HepG2 (cell line): ENCODE results near the gene CLEC2D. TPM values are rescaled to one million over a fixed set of nuclear protein-coding genes. Genes with fewer than 3 reads are reported as not detected.

Experiments used
- ATAC-seq: fragments of 200-7000 bp; cut with Tn5 transposase; 3 replicates; pipeline ENCODE4 v1.9.1; 2020; ENCODE audit warnings: mild to moderate bottlenecking, moderate library complexity
- BruUV-seq: library from RNA; stranded (reverse); fragments of 400-500 nt; replicated peaks from 2 replicates; lab custom pipeline; 2021; lab: Mats Ljungman, UMichigan
- CTCF ChIA-PET: fragments of 300-600 bp; formaldehyde crosslinking; extraction: SDS; loops from one replicate; lab custom pipeline; 2021; ENCODE audit warnings: low total read pairs, inconsistent platforms, low intra/inter-chr PET ratio; lab: Yijun Ruan, JAX
- POLR2A ChIA-PET: fragments of 350-600 bp; sonication (Branson Sonifier 250); formaldehyde crosslinking; loops from one replicate; lab custom pipeline; 2020; ENCODE audit warnings: antibody characterized with exemption, inconsistent platforms; lab: Yijun Ruan, JAX
- DNase-seq: peaks from one replicate; pipeline ENCODE4 v3.0.0-alpha.2; 2015; ENCODE audit warnings: low spot score
- FAIRE-seq: peaks from 3 replicates; lab custom pipeline; 2011; peaks lifted over from hg19 to GRCh38; lab: Jason Lieb, UNC
- H2AFZ ChIP-seq: one replicate; pipeline ENCODE4 v1.6.1; 2011; ENCODE audit warnings: low read length, inconsistent platforms
- H3K27ac ChIP-seq: fragments of 300-600 bp; 3 replicates; pipeline ENCODE4 v1.8.0; 2011; ENCODE audit warnings: mixed run types, mild to moderate bottlenecking, mixed read lengths, low read length, inconsistent platforms; ENCODE audit not compliant: insufficient read depth; ENCODE audit errors: extremely low read length
- H3K27me3 ChIP-seq, 2 experiments: fragments of 200-600 bp in 1 of 2; 2 replicates in 1 of 2; 3 replicates in 1 of 2; pipeline versions ENCODE4 v1.6.0 to v1.8.0; 2011; ENCODE audit warnings: low read length in 2 of 2, mild to moderate bottlenecking in 2 of 2, moderate library complexity in 2 of 2, inconsistent platforms in 1 of 2; ENCODE audit not compliant: insufficient read depth in 2 of 2, control insufficient read depth in 1 of 2
- H3K36me3 ChIP-seq, 2 experiments: fragments of 200-600 bp in 1 of 2; replicated peaks in 1 of 2; 2 replicates in 1 of 2; 3 replicates in 1 of 2; pipeline versions ENCODE4 v1.5.1 to v1.8.0; 2011; ENCODE audit warnings: low read length in 2 of 2, inconsistent platforms in 1 of 2; ENCODE audit not compliant: insufficient read depth in 2 of 2, control insufficient read depth in 1 of 2
- H3K4me1 ChIP-seq: 2 replicates; pipeline ENCODE4 v1.5.1; 2012; ENCODE audit warnings: low read length, inconsistent platforms; ENCODE audit not compliant: insufficient read depth
- H3K4me2 ChIP-seq: 2 replicates; pipeline ENCODE4 v1.6.0; 2011; ENCODE audit warnings: low read depth, low read length, inconsistent platforms
- H3K4me3 ChIP-seq, 3 experiments: fragments of 200-600 bp in 1 of 3; sonication (generic), shearing (Covaris generic) in 1 of 3; replicated peaks in 1 of 3; 2 replicates each; pipeline ENCODE4 v1.5.1; 2011 to 2016; ENCODE audit warnings: low read length in 3 of 3, inconsistent platforms in 2 of 3, low read depth in 2 of 3, mild to moderate bottlenecking in 2 of 3, control low read depth in 1 of 3, mixed read lengths in 1 of 3; ENCODE audit not compliant: insufficient read depth in 1 of 3
- H3K79me2 ChIP-seq: one replicate; pipeline ENCODE4 v1.6.1; 2011; ENCODE audit warnings: low read length, inconsistent platforms; ENCODE audit not compliant: insufficient read depth
- H3K9ac ChIP-seq: 2 replicates; pipeline ENCODE4 v1.6.0; 2011; ENCODE audit warnings: mild to moderate bottlenecking, low read depth, low read length, inconsistent platforms; ENCODE audit not compliant: insufficient read depth
- H3K9me3 ChIP-seq: 2 replicates; pipeline ENCODE4 v1.5.1; 2012; ENCODE audit warnings: mild to moderate bottlenecking, low read length
- H4K20me1 ChIP-seq: 2 replicates; pipeline ENCODE4 v1.6.0; 2011; ENCODE audit warnings: inconsistent platforms, mild to moderate bottlenecking, low read length, moderate library complexity; ENCODE audit not compliant: insufficient read depth
- BCLAF1 ChIP-seq: fragments of 450-650 bp; IDR thresholded peaks from 2 replicates; pipeline ENCODE4 v1.6.1; 2017; ENCODE audit warnings: mild to moderate bottlenecking
- GATA4 ChIP-seq: sonication (generic); IDR thresholded peaks from 2 replicates; pipeline ENCODE4 v1.6.1; 2016; ENCODE audit warnings: antibody characterized with exemption, low read depth, borderline replicate concordance
- HCFC1 ChIP-seq: fragments of 150-350 bp; IDR thresholded peaks from 2 replicates; pipeline ENCODE4 v1.6.1; 2014; ENCODE audit warnings: low read depth, low read length
- NFKB2 ChIP-seq: sonication (generic); formaldehyde crosslinking; IDR thresholded peaks from 2 replicates; pipeline ENCODE4 v1.4.0; 2020; ENCODE audit warnings: missing genetic modification reagents, borderline replicate concordance
- POGZ ChIP-seq: sonication (generic); formaldehyde crosslinking; IDR thresholded peaks from 2 replicates; pipeline ENCODE4 v1.4.0; 2020; ENCODE audit warnings: mild to moderate bottlenecking, missing genetic modification reagents
- SP1 ChIP-seq, 2 experiments: fragments of 450-650 bp in 1 of 2; sonication (generic) in 1 of 2; formaldehyde crosslinking in 1 of 2; IDR thresholded peaks; 2 replicates each; pipeline versions ENCODE4 v1.4.0 to v1.6.1; 2016 to 2020; ENCODE audit warnings: missing genetic modification reagents in 1 of 2
- TAF15 ChIP-seq: fragments of 200-400 bp; formaldehyde crosslinking; IDR thresholded peaks from one replicate; pipeline ENCODE4 v1.6.1; 2018; ENCODE audit warnings: mild to moderate bottlenecking, low read depth, low read length; ENCODE audit not compliant: poor library complexity, severe bottlenecking
- TCF7L2 ChIP-seq: IDR thresholded peaks from 2 replicates; pipeline ENCODE4 v1.6.1; 2011; ENCODE audit warnings: mild to moderate bottlenecking, low read depth, low read length, moderate library complexity
- ZBTB7A ChIP-seq: sonication (generic); formaldehyde crosslinking; IDR thresholded peaks from 2 replicates; pipeline ENCODE4 v1.8.0; 2022; ENCODE audit warnings: mild to moderate bottlenecking, missing genetic modification reagents
- ZGPAT ChIP-seq: IDR thresholded peaks from 2 replicates; pipeline ENCODE4 v1.6.1; 2016; ENCODE audit warnings: mild to moderate bottlenecking
- ZNF235 ChIP-seq: sonication (generic); formaldehyde crosslinking; IDR thresholded peaks from 2 replicates; pipeline ENCODE4 v1.8.1; 2023; ENCODE audit warnings: mild to moderate bottlenecking, missing genetic modification reagents, borderline replicate concordance
- ZNF275 ChIP-seq: sonication (generic); formaldehyde crosslinking; IDR thresholded peaks from 2 replicates; pipeline ENCODE4 v1.8.0; 2022; ENCODE audit warnings: missing genetic modification reagents, mild to moderate bottlenecking, inconsistent platforms, borderline replicate concordance
- ZNF30 ChIP-seq: sonication (generic); formaldehyde crosslinking; IDR thresholded peaks from 2 replicates; pipeline ENCODE4 v1.5.0; 2020; ENCODE audit warnings: mild to moderate bottlenecking, missing genetic modification reagents
- ZNF432 ChIP-seq: sonication (generic); formaldehyde crosslinking; IDR thresholded peaks from 2 replicates; pipeline ENCODE4 v1.5.0; 2020; ENCODE audit warnings: missing genetic modification reagents, mild to moderate bottlenecking, borderline replicate concordance
- ZNF598 ChIP-seq: sonication (generic); formaldehyde crosslinking; IDR thresholded peaks from 2 replicates; pipeline ENCODE4 v1.5.1; 2020; ENCODE audit warnings: mild to moderate bottlenecking, missing genetic modification reagents, borderline replicate concordance
- ZSCAN22 ChIP-seq: sonication (generic); formaldehyde crosslinking; IDR thresholded peaks from 2 replicates; pipeline ENCODE4 v1.4.0; 2020; ENCODE audit warnings: mild to moderate bottlenecking, missing genetic modification reagents
- WGBS: methylation state at CpG from one replicate; pipeline ENCODE4 v1.1.6; 2017; ENCODE audit warnings: low lambda C conversion rate; 5-methylcytosine and 5-hydroxymethylcytosine counted together
- in situ Hi-C: cut with HindIII; loops from 2 replicates; pipeline ENCODE4 v1.10.0; 2017; ENCODE audit warnings: low pct_unique_long_range_greater_than_20kb; ENCODE audit not compliant: extremely low pct_ligation_motif_present
- intact Hi-C: fragments of 100-400 bp; cut with micrococcal nuclease; formaldehyde crosslinking; loops from one replicate; pipeline ENCODE4 v1.10.0; 2022; ENCODE audit not compliant: unreplicated experiment
- polyA plus RNA-seq, 8 experiments: library from polyadenylated mRNA; depleted of rRNA in 3 of 8; stranded (reverse) in 7 of 8; unstranded in 1 of 8; fragments of >200 nt; fragmentation: Illumina TruSeq in 4 of 8; extraction: Trizol in 4 of 8; gene quantifications; 2 replicates each; pipeline versions ENCODE4 v1.2.1 to v1.2.3, GENCODE V29; 2011 to 2016; ENCODE audit warnings: low read depth in 4 of 8, missing spikeins in 1 of 8, mixed read lengths in 1 of 8; ENCODE audit not compliant: insufficient read depth in 1 of 8
- total RNA-seq, 5 experiments: library from RNA; depleted of rRNA; stranded (reverse); fragments of >200 nt; fragmentation: Illumina TruSeq; extraction: Trizol; gene quantifications; 2 replicates each; pipeline ENCODE4 v1.2.3, GENCODE V29; 2016; ENCODE audit warnings: low read depth in 1 of 5

The CLEC2D gene
- total and polyA plus RNA-seq, 2 of the 13 experiments (the other 11 are each of a cell fraction or from before 2014, with no cell fraction given), result 2.5 to 8.6 TPM

DNA sequence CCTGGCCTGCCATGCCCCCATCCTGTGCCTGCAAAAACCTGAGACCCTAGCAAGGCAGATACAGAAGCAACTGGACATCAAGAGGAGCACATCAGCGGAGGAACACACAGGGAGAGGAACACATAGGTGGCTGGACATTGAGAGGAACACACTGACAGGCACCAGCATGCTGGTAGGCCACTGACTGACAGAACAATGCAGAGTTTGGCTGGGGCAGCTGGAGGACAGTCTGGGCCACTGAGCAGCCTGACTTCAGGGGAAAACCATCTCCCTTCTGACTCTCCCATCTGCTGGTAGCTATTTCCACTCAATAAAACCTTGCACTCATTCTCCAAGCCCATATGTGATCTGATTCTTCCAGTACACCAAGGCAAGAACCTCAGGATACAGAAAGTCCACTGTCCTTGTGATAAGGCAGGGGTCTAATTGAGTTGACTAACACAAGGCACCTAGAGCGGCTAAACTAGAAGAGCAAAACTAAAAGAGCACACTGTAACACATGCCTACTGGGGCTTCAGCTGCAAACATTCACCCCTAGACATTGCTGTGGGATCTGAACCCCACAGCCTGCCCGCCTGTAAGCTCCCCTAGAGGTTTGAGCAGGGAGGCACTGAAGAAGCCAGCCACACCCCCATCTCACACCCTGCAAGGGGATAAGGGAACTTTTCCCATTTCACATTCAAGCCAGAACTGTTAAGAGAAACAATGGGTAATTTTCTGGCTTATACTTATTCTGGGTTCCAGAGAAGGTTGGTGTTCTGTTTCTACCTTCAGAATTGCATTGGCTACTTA is 41.3 kb downstream of the CLEC2D start (continued):
- TF ChIP-seq ZSCAN22, result no peak
- TF ChIP-seq TCF7L2, result no peak

DNA sequence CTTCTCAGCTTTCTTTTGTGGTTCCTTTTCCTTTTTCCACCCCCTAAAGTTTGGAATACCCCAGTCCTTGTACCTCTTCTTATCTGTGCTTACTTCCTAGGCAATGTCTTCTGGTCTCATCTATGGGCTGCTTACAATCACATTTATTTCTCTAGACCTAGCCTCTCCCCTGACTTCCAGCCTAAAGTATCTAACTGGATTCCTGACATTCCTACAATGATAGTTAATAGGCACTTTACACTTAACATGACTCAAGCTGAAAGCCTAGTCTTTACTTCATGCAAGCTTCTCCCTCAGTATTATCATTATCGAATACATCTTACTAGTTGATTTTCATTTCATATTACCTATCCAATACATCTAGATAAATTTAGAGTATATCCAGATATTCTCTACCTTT is 42.2 kb downstream of the CLEC2D start:
- CTCF ChIA-PET, result no interaction called here
- H3K79me2 ChIP-seq, result no peaks in the 10 kb centered on the region
- H2AFZ ChIP-seq, result no peak overlapping the region
- peaks cover 2 to 18% of the 10 kb centered on the region in 2 experiments; a peak in 4 of 5 replicates for H3K27me3 ChIP-seq
- in situ Hi-C loops (no loop called here), intact Hi-C loops (no loop called here)
- H3K9ac ChIP-seq, result no peak overlapping the region
- WGBS, result 0% methylated on average over 1 of the region's 1 CpG
- POLR2A ChIA-PET, result no interaction called here
- H3K4me3 ChIP-seq, result no peak overlapping the region
- ATAC-seq (no peak), DNase-seq (no peak), FAIRE-seq (no peak)
- no peak overlapping the region for H3K4me2 ChIP-seq
- H3K4me1 ChIP-seq, result peaks cover 13% of the 10 kb centered on the region; the same call in 1 of the 2 replicates
- no peaks in the 10 kb centered on the region for H4K20me1 ChIP-seq
- H3K36me3 ChIP-seq, result no peaks in the 10 kb centered on the region
- BruUV-seq, result no TSS peak
- no peaks in the 10 kb centered on the region for H3K9me3 ChIP-seq
- no peak overlapping the region for H3K27ac ChIP-seq
- TF ChIP-seq HCFC1, result no peak
- TF ChIP-seq ZNF598 (CRISPR knock-in tag), result no peak
- no peak for TF ChIP-seq TCF7L2
- TF ChIP-seq ZNF432, result no peak
- no peak for TF ChIP-seq POGZ (CRISPR knock-in tag)
- TF ChIP-seq SP1 (IDR thresholded peaks at IDR 0.05), result no peak
- no peak for TF ChIP-seq SP1 (CRISPR knock-in tag; IDR thresholded peaks at IDR 0.05)
- TF ChIP-seq NFKB2 (CRISPR knock-in tag), result no peak
- no peak for TF ChIP-seq ZNF235 (CRISPR knock-in tag)
- no peak for TF ChIP-seq BCLAF1
- no peak for TF ChIP-seq ZBTB7A (CRISPR knock-in tag)
- TF ChIP-seq ZNF30, result no peak
- no peak for TF ChIP-seq ZNF275 (CRISPR knock-in tag)
- no peak for TF ChIP-seq TAF15
- TF ChIP-seq GATA4, result no peak
- TF ChIP-seq ZGPAT, result no peak
